GM19239 (cell line): ENCODE results near the gene AP3B1.

Source experiments
- DNase-seq: peaks from one replicate; pipeline ENCODE4 v3.0.0; 2011; ENCODE audit warnings: low spot score; ENCODE audit not compliant: insufficient read length
- FAIRE-seq: peaks from 2 replicates; lab custom pipeline; 2011; peaks lifted over from hg19 to GRCh38; lab: Jason Lieb, UNC

AP3B1 gene

GRCh38 chr5:77991084-77991483 is 303.4 kb downstream of the AP3B1 start:
- DNase-seq = no peak
- no peak for FAIRE-seq

- DNase-seq = no peak
- no peak for FAIRE-seq
Observed at GRCh38 chr5:77990020-77990419, 304.5 kb downstream of the AP3B1 start.

- FAIRE-seq = no peak
- no peak for DNase-seq
Observed at GRCh38 chr5:77987988-77988387, 306.5 kb downstream of the AP3B1 start.

GRCh38 chr5:77987331-77987730 is 307.2 kb downstream of the AP3B1 start:
- FAIRE-seq (no peak), DNase-seq (no peak)

DNA sequence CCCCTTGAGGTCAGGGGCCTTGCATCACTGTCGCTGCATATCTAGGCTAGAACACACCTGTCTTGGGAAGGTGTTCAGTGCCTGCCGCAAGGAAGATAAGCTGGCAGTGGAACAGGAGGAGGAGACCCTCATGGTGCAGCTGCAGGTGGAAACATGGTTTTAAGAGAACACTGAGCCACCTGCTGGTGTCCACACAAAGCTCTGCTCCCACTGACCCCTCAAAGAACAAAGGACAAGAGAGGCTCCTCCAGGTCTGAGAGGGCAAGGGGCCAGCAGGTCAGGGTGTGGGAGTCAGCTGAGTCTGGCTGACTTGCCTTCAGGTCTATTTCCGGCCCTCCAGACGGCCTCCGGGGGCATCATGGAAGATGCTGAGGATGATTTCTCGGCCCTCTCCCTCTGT is 308.2 kb downstream of the AP3B1 start:
- FAIRE-seq = no peak
- no peak for DNase-seq

- no peak for FAIRE-seq
Observed at GRCh38 chr5:77985247-77985646, 309.3 kb downstream of the AP3B1 start.

DNA sequence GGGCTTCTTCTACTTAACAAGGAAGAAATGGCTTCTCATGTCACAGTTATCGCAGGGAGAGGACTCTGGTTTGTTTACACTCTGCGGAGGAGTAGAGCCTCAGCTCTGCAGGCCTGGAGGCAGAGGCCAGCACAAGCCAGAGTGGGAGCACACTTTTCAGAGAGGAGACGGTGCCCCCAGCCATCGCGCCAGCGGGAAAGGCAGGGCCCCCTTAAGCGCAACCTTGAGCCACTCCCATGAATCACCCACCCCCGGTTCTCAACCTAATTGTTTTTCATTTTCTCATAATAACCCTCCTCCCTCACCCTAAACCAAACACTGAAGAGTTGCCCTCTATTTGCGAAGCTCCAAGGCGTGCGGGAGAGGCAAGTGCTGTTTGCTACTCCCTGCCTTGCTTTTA is 309.9 kb downstream of the AP3B1 start:
- DNase-seq (no peak), FAIRE-seq (no peak)

More at GRCh38 chr5:77985247-77985646, 309.3 kb downstream of the AP3B1 start:
- no peak for DNase-seq

DNA sequence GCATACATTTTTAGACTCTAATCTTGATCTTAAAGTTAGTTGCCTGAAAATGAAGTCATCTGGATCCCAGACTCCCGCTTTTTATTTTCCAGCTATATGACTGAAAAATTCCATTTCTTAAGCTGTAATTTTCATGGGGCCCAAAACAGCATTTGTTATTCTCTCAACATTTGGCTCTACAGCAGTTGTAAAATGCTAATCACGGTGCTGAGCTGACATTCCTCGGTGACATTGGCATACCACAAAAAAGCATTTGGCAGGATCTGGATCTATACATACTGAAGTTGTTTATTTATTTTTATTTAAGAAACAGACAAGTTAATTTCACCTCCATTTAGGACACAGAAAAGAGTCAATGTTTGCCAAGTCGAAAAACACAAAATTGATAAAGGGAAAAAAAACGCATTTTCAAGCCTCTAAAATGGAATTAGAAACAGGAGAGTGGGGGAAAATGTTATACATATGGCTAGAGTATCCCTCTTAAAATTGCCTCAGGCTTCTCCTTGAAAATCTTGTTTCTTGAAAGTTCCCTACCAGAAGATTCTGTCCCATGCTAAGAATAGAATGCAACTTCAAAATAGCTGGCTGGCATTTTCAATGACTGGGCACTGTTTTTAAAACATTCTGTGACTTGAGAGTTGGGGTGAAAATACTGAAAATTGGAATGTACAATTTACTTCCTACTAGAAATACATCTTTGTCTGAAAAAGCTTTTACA is 310.9 kb downstream of the AP3B1 start:
- DNase-seq (no peak), FAIRE-seq (no peak)

DNA sequence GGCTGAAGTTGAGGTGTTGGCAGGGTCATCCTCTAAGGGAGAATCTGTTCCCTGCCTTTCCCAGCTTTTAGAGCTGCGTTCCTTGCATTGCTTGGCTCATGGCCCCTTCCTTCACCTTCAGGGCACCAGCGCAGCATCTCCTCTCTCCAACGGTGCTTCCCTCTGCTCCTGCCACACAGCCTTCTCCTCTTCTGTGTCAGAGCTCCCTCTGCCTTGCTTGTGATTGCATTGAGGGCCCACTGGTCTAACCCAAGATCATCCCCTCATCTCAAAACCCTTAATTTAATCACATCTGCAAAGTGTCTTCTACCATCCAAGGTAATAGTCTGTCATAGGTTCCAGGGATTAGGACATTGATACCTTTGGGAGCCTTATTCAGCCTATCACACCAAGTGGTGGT is 312.7 kb downstream of the AP3B1 start:
- no peak for DNase-seq
- FAIRE-seq = no peak

- no peak for FAIRE-seq
- no peak for DNase-seq
Observed at GRCh38 chr5:77974576-77974975, 319.9 kb downstream of the AP3B1 start.

DNA sequence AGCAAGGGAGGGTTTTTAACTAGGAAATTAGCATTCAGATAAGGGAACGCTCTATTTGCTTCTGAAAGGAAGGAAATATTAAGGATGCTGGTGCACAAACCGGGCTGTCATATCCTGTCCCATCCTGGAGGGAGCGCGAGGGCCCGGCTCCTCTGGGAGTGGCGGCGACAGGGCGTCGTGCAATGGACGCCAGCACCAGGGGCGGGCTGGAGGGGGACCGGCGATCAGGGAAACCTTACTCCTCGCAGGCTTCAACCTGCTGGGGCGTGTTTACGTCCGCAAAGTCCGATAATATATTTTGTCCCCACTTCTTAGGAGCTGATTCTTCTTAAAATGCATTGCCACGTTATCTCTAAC is 321.3 kb downstream of the AP3B1 start:
- no peak for DNase-seq
- FAIRE-seq = no peak

- peak; percentile 63 for FAIRE-seq
Observed at GRCh38 chr5:77972469-77973252, 321.8 kb downstream of the AP3B1 start.

DNA sequence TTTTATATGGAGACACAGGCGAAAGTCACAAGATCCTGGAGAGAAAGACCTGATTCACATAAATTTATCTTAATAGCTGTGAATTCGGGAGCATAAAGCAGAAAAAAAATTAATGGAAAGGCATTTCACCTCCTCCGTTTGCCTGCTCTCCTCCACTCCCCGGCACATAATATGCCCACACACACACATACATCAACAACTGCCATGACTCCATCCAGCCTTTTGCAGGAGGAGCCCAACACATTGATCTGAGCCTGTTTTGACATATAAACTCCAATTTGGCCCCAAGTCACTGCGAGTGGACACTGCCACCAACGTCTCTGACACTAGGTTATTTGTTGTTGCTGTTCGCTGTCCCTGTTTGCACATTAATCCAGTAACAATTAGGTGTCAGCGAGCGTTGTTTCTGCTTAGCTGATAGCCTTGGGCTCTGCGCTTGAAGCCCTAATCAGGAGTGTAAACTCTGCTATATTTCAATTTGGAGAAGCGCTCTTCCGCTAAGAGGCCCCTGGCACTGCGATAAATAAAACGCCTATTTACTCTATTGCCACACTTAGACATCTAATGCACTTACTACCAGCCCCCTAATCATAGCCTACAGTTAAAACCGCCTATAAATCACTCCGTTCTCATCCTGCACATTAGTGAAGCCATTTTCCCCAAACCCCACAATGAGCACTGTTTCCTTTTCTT is 322.6 kb downstream of the AP3B1 start:
- DNase-seq = no peak
- FAIRE-seq = peak; percentile 79

More at GRCh38 chr5:77972469-77973252, 321.8 kb downstream of the AP3B1 start:
- DNase-seq = peak; percentile 44

GRCh38 chr5:77970891-77971290 is 323.6 kb downstream of the AP3B1 start:
- DNase-seq (no peak), FAIRE-seq (no peak)

GRCh38 chr5:77963795-77964194 is 330.7 kb downstream of the AP3B1 start:
- no peak for FAIRE-seq
- DNase-seq = no peak

DNA sequence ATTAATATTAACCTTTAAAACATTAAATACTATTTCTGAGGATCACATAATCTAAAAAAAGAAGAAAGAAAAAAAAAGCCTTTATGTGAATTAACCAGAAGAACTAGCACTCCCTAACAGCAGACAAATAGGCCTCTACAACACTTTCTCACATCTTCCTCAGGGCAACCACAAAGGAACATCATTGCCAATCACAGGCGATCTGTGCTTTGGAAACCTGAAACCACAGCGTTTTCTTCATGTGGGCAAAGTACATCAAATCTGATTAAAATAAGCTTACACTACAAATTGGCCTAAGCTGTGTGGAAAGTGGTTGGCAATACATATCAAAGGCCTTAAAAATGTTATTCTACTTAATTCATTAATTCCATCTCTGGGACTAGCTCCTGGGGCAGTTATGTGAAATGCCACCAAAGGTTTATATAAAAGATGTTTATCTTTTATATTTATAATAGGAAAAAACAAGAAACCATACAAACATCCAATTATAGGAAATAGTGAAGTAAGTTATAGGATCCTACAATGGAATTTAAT is 333.6 kb downstream of the AP3B1 start:
- no peak for DNase-seq
- FAIRE-seq = peak; percentile 42

GRCh38 chr5:77960305-77960704 is 334.2 kb downstream of the AP3B1 start:
- FAIRE-seq = peak; percentile 14

GRCh38 chr5:77958642-77959330 is 335.7 kb downstream of the AP3B1 start:
- FAIRE-seq (peak; percentile 79), DNase-seq (no peak)

More at GRCh38 chr5:77960305-77960704, 334.2 kb downstream of the AP3B1 start:
- DNase-seq = no peak

GRCh38 chr5:77957931-77958521 is 336.5 kb downstream of the AP3B1 start:
- no peak for DNase-seq
- FAIRE-seq = no peak

DNA sequence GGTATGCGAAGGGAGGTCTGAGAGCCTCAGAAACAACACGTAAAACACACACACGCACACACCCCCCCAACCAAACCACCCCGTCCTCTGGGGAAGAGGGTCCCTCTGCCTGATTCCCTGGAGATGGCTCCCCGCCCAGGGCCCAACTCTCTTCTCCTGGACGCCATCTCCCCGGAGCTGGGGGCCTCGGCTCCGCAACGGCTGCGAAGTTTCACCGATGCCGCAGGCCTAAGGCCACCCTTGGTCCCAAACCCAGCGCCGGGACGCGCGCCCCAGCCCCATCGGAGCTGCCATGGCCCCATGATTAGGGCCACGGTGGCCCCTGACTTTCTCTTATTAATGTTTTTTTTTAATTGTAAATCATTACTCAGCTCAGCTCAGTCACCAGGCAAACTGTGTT is 337.0 kb downstream of the AP3B1 start:
- DNase-seq (no peak), FAIRE-seq (no peak)
